ENCODE results near the gene TCF7L2.

Gene TCF7L2

DNA sequence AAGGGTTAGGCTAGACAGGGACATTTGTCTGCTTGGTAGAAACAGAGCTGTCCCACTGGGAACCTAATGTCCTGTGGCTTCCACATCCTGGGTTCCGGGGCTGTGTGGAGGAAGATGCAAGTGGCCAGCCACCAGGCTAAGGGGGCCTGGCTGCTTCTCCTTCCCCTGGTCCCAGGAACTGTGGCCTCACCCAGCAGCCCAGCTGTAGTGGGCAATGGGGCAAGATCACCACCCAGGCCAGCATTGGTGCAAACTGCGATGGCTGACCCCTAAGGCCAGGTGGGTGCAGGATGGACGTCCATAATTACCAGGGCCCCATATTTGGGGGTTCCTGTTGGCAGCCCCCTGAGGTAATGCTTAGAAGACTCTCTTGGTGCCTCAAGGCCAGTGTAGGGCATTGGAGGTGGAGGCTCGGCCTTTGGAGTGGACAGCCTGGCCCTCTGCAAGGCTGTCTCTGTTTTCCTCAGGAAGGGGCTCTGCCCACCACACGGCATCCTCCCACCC lies 226.7 kb downstream of the TCF7L2 start:
- no peak for DNase-seq (ENCODE audit: low read depth, low spot score)

DNA sequence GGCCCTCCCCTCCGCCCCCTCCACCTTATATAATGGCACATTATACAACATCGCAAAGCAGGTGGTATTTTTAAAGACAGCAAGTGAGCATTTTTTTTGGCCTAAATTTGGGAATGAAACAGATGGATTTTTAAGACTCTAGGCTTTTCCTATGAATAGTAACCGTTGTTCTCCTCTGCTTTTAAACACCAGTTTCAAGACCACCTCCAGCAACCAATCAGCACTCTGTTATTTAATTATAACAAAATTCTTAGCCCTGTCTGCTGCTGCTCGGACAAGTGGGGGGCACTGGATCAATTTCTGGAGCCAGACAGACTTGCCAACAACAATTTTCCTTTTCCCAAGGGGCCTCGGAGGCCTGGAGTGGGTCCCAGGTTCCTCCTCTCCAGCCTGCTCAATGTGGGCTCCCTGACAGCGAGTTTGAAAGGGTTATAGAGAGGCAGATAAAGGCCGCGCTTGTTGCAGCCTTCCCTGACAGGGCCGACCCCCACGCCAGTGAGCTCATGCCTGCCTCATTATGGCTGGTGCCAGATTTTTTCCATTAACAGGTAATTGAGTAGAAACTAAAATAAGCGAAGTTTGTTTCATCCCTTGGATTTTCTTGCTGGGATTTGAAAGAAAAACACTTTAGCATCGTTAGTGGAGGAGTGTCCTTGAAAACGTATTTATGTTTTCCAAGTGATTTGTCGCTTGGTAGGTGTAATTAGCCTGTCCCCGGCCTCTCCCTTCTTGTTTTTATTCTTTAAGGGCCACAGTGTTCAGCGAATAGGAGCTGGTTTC lies 227.3 kb downstream of the TCF7L2 start:
- DNase-seq (ENCODE audit: low read depth, low spot score) = no peak

DNA sequence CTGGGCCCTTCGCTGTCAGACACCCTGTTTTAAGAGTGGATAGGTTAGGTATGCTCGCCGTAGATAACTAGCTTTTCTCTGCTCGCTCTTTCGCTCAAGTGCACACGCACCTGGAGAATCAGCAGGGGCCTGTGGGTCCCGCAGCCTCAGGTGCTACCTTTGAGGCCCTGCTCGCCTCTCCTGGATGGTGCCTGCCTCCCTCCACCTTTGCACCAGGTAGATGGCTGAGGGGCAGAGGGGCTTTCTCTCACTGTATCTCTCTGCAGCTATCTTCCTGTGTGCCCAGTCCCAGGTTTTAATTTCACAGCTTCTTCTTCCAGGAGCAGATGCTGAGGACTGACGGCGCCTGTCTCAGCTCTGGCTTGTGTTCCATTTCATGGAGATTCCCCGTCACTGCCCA lies 227.9 kb downstream of the TCF7L2 start:
- DNase-seq (ENCODE audit: low read depth, low spot score) = no peak

DNA sequence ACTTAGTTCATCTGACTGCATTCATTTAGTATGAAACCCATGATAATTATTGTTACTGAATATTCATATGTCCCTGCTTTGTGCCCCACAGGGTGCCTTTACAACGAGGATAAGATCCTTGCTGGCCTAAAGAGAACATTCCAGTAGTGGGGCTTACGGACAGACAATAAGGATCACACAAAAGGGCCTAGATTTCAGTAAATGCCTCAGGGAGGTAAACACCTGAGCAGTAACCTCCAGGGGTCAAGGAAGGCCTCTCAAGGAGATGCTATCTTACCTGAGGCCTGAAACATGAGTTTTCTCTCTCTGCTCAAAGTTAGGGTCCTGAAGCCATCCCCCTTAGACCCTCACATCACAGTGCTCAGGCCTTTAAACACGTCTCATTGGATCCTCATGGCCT lies 228.7 kb downstream of the TCF7L2 start:
- DNase-seq (ENCODE audit: low read depth, low spot score) = no peak

DNA sequence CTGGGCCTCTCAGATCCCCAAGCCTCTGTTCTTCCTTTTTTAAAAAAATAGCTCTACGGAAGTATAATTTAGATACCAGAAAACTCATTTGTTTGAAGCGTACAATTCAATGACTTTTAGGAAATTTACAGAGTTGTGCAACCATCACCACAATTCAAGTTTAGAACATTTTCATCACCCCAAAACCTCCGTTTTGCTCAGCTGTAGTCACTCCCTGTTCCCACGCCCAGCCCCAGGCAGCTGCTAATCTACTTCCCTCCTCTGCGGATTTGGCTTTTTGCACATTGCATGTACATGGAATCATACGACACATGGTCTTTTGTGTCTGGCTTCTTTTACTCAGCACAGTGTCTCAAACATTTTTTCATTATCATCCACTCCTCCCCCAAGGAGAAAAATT lies 229.2 kb downstream of the TCF7L2 start:
- DNase-seq (ENCODE audit: low read depth, low spot score) = no peak

DNA sequence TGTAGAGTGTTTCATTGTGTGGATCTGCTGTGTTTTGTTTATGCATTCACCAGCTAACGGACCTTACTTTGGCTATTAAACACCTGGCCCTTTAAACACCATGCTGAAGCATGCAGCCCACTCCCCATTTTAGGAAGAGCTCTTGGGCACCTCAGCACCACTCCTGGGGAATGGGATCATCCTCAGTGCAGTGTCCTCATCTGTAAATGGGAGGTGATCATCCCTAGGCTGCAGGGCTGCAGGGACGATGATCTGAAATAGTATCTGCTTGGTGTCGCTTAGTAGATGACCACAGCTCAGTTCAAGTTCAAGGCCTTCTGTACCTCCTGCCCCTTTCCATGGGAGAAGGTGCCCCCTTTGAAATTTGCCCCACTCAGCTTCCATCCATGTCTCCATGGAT lies 229.9 kb downstream of the TCF7L2 start:
- DNase-seq (ENCODE audit: low read depth, low spot score) = no peak

DNA sequence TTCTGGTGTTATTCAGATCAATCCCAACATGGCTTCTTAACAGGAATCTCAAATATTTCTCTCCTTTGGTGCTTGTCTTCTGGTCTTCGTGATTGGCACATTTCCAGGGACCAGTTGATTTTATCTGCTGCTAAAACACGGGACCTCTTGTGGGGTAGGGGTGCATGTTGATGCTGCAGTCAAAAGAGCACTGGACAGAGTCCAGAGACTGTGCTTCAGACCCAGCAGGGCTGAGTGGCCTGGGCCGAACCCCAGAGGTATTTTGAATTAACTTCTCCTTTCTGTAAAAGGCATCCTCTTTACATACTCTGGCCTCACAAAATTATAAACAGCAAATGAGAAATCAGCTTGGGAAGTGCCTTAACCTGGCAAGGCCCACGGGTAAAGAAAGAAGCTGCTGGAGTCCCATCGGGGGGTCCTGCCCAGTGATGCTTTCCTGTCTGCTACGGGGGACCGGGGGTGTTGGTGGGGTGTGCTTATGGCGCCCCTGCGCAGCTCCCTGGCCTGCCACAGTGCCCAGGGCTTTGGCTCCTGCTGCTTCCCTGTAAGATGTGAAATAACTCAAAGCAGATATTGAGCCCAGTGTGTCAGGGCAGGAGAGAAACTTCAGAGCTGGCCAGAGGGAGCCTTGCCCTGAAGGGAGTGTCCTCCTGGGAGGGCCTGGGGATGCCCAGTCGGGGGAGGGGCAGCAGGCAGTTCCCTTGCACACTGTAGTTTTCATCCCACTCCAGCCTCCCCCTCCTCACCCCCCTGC lies 230.5 kb downstream of the TCF7L2 start:
- DNase-seq (ENCODE audit: low read depth, low spot score) = no peak

DNA sequence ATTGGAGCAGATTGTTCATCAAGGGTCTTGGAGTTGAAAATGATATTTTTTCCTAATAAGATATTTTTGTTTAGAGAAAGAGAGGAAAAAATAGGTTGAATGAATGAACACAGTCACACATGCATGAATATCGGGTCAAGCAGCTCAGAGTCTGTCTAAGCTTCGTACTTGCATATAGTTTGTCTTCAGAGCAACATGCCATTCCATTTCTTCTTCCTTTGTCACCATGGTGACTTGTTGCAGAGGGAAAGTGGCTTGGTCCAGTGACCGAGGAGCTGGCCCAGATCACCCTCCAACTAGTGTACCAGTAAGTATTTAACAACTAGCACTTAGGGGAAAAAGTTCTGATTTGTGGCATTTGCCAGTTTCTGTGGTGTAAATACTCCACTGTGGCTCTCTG lies 232.1 kb downstream of the TCF7L2 start:
- no peak for DNase-seq (ENCODE audit: low read depth, low spot score)

DNA sequence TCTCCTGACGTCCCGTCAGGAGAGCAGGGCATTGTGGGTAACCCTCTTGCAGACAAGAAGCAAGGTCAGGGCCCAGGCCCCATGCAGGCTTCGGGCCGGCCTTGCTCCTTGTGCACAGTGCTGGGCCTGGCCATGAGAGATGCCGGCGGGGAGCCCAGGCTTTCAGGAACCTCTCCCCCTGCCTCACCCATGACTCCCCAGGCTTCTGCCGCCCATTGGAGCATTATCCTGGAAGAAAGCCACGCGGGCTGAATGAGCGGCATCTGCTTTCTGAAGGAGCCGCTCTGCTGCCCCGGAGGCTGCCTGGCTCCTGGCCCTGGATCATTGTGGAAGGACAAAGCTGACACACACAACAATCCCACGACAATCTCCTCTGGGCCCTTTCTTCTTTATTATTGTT lies 233.5 kb downstream of the TCF7L2 start:
- DNase-seq (ENCODE audit: low read depth, low spot score) = no peak

DNA sequence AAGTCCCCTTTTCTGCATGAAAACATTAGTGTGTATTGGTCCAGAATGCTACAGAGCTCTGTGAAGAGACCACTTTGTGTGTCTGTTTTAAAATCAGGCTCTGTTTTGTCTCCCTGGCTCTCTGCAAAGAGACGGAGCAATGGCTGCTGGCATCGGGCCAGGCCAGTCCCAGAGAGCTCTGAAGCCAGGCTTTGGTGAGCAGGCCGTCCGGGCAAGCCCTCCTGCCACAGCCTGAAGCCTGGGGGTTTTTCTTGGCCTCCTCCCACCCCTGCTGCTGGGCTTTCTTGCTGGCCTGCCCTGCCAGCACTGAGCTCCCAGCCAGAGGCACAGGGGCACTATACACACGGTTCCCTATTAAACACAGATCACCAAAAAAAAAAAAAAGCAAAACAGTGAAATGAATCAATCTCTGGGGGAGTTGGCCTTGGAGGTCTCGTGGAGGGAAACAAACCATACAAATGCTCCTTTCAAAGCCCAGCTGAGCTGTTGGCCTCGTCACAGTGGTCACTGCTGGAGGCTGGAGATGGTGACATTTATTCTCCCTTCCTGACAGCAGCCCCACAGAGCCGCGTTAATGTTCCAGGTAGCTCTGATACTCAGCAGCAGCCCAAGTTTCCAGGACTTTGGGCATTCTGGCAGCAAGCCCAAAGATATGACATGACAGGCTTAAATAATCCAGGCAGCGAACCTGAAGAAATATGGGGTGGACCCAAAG lies 237.2 kb downstream of the TCF7L2 start:
- DNase-seq (ENCODE audit: low read depth, low spot score) = no peak

DNA sequence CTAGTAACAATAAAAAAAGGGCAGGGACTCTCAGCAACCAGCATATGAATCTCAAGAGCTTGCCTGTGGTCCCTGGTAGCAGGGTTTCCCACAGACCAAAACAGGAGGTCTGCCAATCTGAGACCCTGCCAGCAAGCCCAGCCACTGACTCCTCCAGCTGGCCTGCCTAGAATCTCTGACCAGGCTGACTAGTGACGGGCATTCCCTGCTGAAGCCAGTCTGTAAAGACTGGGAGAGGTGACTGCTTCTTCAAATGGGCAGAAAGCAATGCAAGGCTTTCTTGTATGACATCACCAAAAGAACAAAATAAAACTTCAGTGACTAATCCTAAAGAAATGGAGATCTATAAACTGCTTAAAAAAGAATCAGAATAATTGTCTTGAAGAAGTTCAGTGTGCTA lies 249.4 kb downstream of the TCF7L2 start:
- no peak for DNase-seq (ENCODE audit: low read depth, low spot score)

DNA sequence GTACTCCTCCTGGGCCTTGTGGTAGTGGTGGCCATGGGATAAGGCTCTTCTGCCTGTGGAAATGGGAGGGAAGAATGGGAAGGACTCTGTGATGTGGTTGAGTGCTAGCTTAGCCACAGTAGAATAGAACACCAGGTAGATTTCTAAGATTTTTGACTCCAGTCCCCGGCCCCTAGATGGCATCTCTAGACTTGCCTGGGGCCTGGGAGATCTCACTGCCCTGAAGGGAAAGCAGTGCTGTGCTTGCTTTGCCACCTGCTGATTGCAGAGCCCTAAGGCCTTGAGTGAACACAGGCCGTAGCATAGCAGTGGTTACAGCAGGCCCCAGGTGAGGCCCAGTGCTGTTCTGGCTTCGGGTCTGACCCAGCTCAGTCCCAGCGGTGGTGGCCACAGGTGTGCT lies 252.0 kb downstream of the TCF7L2 start:
- DNase-seq (ENCODE audit: low read depth, low spot score) = no peak

DNA sequence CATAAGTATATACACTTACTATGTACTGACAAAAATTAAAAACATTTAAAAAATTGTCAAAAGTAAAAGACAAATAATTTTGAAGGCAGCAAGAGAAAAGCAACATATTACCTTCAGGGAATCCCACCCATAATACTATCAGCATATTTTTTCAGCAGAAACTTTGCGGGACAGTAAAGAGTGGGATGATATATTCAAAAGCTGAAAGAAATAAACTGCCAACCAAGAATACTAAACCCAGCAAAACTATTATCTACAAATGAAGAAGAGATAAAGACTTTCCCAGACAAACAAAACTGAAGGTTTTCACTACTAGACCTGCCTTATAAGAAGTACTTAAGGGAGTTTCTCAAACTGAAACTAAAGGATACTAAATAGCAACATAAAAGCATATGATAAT lies 257.9 kb downstream of the TCF7L2 start:
- no peak for DNase-seq (ENCODE audit: low read depth, low spot score)

DNA sequence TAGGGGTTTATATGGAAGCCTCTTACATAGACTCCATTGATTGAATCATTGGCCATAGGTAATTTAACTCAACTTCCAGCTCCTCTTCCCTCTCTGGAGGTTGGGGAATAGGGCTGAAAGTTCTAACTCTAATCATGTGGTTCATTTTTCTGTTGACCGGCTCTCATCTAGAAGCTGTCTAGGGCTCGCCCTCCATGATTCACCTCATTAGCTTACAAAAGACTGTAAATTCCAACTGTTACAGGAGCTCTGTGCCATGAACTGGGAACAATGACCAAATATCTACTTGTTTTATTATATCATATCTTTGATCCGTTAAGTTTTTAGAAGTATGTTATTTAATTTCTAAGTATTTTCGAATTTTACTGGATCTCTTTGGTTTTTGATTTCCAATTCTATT lies 263.0 kb downstream of the TCF7L2 start:
- DNase-seq (ENCODE audit: low read depth, low spot score) = no peak

DNA sequence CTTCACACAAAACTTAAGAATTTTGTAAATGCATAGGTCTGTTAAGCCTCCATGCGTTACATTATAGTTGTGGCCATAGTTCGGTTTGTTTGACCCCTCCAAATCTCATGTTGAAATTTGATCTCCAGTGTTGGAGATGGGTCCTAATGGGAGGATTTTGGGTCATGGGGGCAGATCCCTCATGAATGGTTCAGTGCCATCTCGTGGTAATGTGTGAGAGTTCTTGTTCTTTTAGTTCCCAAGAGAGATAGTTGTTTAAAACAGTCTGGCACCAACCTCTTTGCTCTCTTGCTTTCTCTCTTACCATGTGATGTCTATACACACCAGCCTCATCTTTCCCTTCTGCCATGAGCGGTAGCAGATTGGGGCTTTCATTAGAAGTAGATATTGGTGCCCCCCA lies 264.3 kb downstream of the TCF7L2 start:
- no peak for DNase-seq (ENCODE audit: low read depth, low spot score)

DNA sequence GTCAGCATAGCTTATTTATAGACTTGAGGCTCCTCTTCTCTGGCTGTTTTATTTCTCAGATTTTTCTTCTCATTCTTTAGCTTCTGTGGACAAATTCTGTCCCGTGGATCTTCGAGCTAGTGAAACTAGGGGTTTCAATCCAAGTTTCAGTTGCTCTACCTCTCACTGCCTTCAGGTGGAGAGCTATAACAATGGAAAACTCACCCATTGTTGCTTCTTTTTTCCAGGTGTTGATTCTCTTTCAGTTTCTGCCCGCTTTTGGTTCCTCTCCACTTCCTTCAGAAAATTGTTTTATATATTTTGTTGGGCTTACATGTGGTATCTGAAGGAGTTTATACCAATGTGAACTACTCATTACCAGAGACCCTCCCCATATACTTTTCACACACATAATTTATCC lies 266.1 kb downstream of the TCF7L2 start:
- no peak for DNase-seq (ENCODE audit: low read depth, low spot score)

Data from activated CD4-positive, CD25-positive, alpha-beta regulatory T cell treated with anti-CD3 and anti-CD28 coated beads, Interleukin-2, amount 50 U/mL, for 16 hours (primary cell).